Muscle of leg (tissue), 11 donors: ENCODE measurements around the gene FADS3. TPM values are rescaled to one million over a fixed set of nuclear protein-coding genes. Genes with fewer than 3 reads are reported as not detected.

Experiments
- DNase-seq: peaks from one replicate; pipeline ENCODE4 v3.0.0; 2013
- H3K27ac ChIP-seq: one replicate; pipeline ENCODE4 v1.5.1; 2013; ENCODE audit warnings: mild to moderate bottlenecking, low read length, control low read depth
- H3K27me3 ChIP-seq: one replicate; pipeline ENCODE4 v1.6.1; 2013; ENCODE audit warnings: low read length; ENCODE audit not compliant: control insufficient read depth, insufficient read depth
- H3K36me3 ChIP-seq: one replicate; pipeline ENCODE4 v1.6.1; 2013; ENCODE audit warnings: low read length; ENCODE audit not compliant: control insufficient read depth, insufficient read depth
- H3K4me1 ChIP-seq: one replicate; pipeline ENCODE4 v1.6.1; 2013; ENCODE audit warnings: low read length; ENCODE audit not compliant: control insufficient read depth, insufficient read depth
- H3K4me3 ChIP-seq: one replicate; pipeline ENCODE4 v1.5.1; 2013; ENCODE audit warnings: low read length, control low read depth
- H3K9me3 ChIP-seq: replicated peaks from 2 replicates; pipeline ENCODE4 v1.6.1; 2013; ENCODE audit warnings: low read depth, low read length; ENCODE audit not compliant: control insufficient read depth
- WGBS: methylation state at CpG from one replicate; pipeline ENCODE4 v1.1.5; 2013; ENCODE audit warnings: missing lambda C conversion rate; ENCODE audit not compliant: insufficient coverage; 5-methylcytosine and 5-hydroxymethylcytosine counted together
- polyA plus RNA-seq, 8 donors: library from polyadenylated mRNA; unstranded; fragments of 120-200 nt; gene quantifications; one replicate each; pipeline versions ENCODE4 v1.2.1 to v1.2.3, GENCODE V29; 2013; ENCODE audit warnings: inconsistent platforms in 1 of 8, low replicate concordance in 1 of 8; ENCODE audit not compliant: insufficient read length in 8 of 8, insufficient read depth in 1 of 8
- total RNA-seq: library from RNA; stranded (reverse); fragments of 120-200 nt; gene quantifications from one replicate; pipeline ENCODE4 v1.2.4, GENCODE V29; 2013

The FADS3 gene
- total and polyA plus RNA-seq, 9 donors: 30.5 to 43.7 (median 39.4) TPM

DNA sequence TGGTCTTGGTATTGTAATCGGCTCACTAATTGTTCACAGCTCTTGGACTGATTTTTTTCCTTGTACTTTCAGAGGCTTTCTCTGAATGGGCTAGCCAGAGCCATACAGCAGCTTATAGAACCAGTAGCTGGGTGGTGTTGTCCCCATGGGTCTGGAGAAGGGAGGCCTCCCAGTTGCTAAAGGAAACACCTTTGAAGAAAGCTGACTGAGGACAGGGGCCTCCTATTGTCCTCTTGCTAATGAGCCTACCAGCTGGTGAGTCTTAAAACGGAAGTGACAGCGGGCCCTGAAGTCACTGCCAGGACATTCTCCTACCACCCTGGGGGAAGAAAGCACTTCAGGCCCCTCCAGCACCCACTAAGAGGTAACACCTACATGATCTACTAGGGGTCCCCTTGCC lies 9.9 kb downstream of the FADS3 start:
- H3K4me3 ChIP-seq: no peak overlapping the region
- no peaks in the 10 kb centered on the region for H3K9me3 ChIP-seq
- peak overlapping the region; percentile 77 for H3K27ac ChIP-seq
- no peaks in the 10 kb centered on the region for H3K27me3 ChIP-seq
- WGBS: 83% methylated on average over 1 of the region's 3 CpGs
- H3K36me3 ChIP-seq: peaks cover 19% of the 10 kb centered on the region
- H3K4me1 ChIP-seq: peaks cover 38% of the 10 kb centered on the region
- DNase-seq: no peak

- no peak overlapping the region for H3K27ac ChIP-seq
- peaks cover 28% of the 10 kb centered on the region for H3K36me3 ChIP-seq
- H3K4me3 ChIP-seq: no peak overlapping the region
- no peaks in the 10 kb centered on the region for H3K27me3 ChIP-seq
- DNase-seq: no peak
- 71% methylated on average over 3 of the region's 6 CpGs for WGBS
- H3K4me1 ChIP-seq: peaks cover 37% of the 10 kb centered on the region
- H3K9me3 ChIP-seq: no peaks in the 10 kb centered on the region
Observed at GRCh38 chr11:61880454-61880853, 10.9 kb downstream of the FADS3 start.

GRCh38 chr11:61880031-61880430 lies 11.3 kb downstream of the FADS3 start:
- Histone ChIP-seq H3K4me1 (peaks cover 35% of the 10 kb centered on the region), H3K36me3 (peaks cover 29% of the 10 kb centered on the region), H3K4me3 (no peak overlapping the region), H3K27me3 (no peaks in the 10 kb centered on the region), H3K9me3 (no peaks in the 10 kb centered on the region), H3K27ac (no peak overlapping the region)
- 73% methylated on average over 9 of the region's 11 CpGs for WGBS
- no peak for DNase-seq

- WGBS: 83% methylated on average over 3 of the region's 7 CpGs
- no peak overlapping the region for H3K4me3 ChIP-seq
- H3K4me1 ChIP-seq: peaks cover 38% of the 10 kb centered on the region
- no peak for DNase-seq
- no peak overlapping the region for H3K27ac ChIP-seq
- H3K36me3 ChIP-seq: peaks cover 29% of the 10 kb centered on the region
- no peaks in the 10 kb centered on the region for H3K27me3 ChIP-seq
- H3K9me3 ChIP-seq: no peaks in the 10 kb centered on the region
Observed at GRCh38 chr11:61879152-61879551, 12.2 kb downstream of the FADS3 start.

DNA sequence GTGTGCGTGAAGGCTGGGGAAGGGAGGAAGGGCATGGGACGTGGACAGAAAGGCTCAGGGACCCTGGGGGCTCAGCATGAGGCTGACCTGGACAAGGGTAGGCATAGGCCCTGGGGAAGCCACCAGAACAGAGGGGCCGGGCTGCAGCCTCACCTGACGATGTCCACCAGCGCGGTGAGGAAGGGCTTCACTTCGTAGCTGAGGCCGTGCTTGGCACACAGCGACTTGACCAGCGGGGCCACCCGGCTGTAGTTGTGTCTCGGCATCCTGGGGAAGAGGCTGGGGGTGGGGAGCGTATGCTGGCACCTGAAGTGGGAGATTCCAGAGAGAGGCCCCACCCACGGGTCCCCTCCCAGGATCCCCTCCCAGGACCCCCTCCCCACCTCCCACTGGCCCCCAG lies 15.6 kb downstream of the FADS3 start:
- Histone ChIP-seq H3K4me1 (peaks cover 48% of the 10 kb centered on the region), H3K4me3 (no peak overlapping the region), H3K36me3 (peaks cover 29% of the 10 kb centered on the region), H3K9me3 (no peaks in the 10 kb centered on the region), H3K27me3 (no peaks in the 10 kb centered on the region), H3K27ac (no peak overlapping the region)
- DNase-seq: no peak
- 91% methylated on average over 9 of the region's 14 CpGs for WGBS

DNA sequence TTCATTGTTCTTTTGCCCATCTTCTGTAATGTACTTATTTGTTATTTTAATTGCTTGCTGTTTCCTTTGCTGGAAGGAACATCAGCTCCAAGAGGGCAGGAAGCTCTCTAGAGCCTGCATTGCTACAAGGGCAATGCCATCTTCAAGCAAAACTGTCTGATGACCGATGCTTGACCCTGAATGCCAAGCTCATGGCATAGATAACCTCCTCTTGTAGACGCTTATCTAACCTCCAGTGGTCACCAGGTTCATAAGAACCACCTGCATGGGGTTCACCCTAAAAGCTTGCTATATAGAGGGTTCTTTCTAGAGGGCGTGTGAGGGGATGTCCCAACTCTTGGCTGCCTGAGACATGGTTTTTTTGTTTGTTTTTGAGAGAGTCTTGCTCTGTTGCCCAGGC lies 16.5 kb downstream of the FADS3 start:
- peaks cover 29% of the 10 kb centered on the region for H3K36me3 ChIP-seq
- peaks cover 49% of the 10 kb centered on the region for H3K4me1 ChIP-seq
- no peak for DNase-seq
- no peak overlapping the region for H3K4me3 ChIP-seq
- no CpG with 5 or more reads among the region's 3 CpGs for WGBS
- H3K9me3 ChIP-seq: no peaks in the 10 kb centered on the region
- no peak overlapping the region for H3K27ac ChIP-seq
- H3K27me3 ChIP-seq: no peaks in the 10 kb centered on the region

DNA sequence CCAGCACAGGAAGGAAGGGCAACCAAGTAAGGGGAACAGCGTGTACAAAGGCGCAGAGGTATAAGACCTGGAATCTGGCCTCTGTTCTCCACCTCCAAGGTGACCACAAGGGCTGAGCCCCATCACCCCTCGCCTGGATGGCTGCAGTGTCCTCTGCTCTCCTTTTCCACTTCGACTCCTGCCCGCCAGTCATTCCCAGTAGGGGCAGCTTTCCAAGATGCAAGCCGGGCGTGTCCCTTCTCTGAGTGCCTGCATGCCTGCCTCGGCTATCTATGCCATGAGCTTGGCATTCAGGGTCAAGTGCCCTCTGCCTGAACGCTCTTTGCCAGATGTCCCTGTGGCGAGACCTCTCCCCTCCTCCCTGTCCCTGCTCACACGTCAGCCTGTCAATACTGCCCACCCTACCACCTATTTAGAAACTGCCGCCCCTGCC lies 17.0 kb downstream of the FADS3 start:
- Histone ChIP-seq H3K36me3 (peaks cover 29% of the 10 kb centered on the region), H3K9me3 (no peaks in the 10 kb centered on the region), H3K27ac (peak overlapping the region; percentile 55), H3K27me3 (no peaks in the 10 kb centered on the region), H3K4me3 (no peak overlapping the region), H3K4me1 (peaks cover 44% of the 10 kb centered on the region)
- DNase-seq: peak; percentile 60
- 73% methylated on average over 9 of the region's 12 CpGs for WGBS

DNA sequence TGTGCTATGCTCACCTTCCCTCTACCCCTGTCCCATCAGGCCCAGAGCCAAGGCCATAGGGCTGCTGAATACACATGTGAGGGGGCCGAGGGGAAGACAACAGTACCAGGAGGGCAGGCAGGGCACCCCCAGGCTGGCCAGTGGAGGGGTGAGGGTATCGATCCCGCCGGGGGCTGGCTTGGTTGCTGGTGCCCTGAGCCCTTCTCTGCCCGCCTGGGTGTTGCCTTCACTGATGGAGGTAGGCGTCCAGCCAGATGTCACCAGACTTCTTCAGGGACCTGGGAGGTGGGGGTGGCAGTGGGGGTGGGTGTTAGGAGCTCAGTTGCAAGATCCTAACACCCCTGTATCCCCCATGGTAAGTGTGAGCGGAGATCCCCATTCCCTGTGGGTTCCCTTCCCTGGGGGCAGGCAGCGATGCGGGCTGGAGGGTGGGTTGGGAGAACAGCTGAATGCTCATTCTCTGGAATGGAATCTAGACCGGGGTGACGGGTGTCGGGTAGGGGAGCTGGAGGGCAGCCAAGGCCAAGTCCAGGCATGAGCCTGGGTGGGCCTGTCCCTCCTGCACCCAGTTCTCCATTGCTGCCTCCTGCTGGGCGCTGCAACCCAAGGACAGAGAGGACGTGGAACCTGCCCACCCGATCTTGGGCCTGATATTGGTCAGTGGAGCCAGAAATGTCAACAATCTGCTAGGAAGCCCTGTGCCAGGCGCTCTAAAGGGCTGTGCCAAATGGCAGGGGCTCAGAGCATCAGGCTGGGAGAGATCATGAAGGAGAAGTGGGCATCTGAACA lies 17.6 kb downstream of the FADS3 start:
- WGBS: 67% methylated on average over 7 of the region's 16 CpGs
- DNase-seq: no peak
- H3K4me3 ChIP-seq: no peak overlapping the region
- H3K27ac ChIP-seq: peak overlapping the region; percentile 55
- no peaks in the 10 kb centered on the region for H3K27me3 ChIP-seq
- H3K4me1 ChIP-seq: peaks cover 42% of the 10 kb centered on the region
- no peaks in the 10 kb centered on the region for H3K9me3 ChIP-seq
- peaks cover 26% of the 10 kb centered on the region for H3K36me3 ChIP-seq

GRCh38 chr11:61872935-61873565 lies 18.3 kb downstream of the FADS3 start:
- peaks cover 19% of the 10 kb centered on the region for H3K36me3 ChIP-seq
- no peak for DNase-seq
- peaks cover 42% of the 10 kb centered on the region for H3K4me1 ChIP-seq
- H3K9me3 ChIP-seq: no peaks in the 10 kb centered on the region
- WGBS: 82% methylated on average over 12 of the region's 20 CpGs
- H3K27ac ChIP-seq: no peak overlapping the region
- no peak overlapping the region for H3K4me3 ChIP-seq
- H3K27me3 ChIP-seq: no peaks in the 10 kb centered on the region

DNA sequence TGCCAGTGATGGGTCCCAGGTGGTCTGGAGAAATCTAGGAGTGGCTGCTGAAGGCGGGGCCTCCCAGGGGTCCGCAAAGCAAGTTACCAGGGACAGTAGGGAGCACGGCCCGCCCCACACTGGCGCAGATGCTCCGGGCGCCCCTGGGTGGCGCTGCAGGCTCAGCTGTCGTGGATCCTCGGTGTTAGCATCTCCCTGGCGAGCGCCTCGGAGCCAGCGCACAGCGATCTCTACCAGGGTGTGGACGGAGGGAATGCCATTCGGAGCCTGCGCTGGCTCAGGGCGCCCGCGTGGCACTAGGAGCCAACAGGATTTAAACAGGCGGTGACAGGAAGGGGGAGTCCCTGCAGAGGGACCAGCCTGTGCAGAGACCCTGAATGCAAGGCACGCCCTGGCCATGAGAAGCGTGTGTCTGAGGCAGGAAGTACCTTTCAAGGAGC lies 20.2 kb downstream of the FADS3 start:
- Histone ChIP-seq H3K27ac (peak overlapping the region; percentile 43), H3K27me3 (no peaks in the 10 kb centered on the region), H3K9me3 (no peaks in the 10 kb centered on the region), H3K4me1 (peaks cover 42% of the 10 kb centered on the region), H3K4me3 (no peak overlapping the region), H3K36me3 (peaks cover 9% of the 10 kb centered on the region)
- 1% methylated on average over 18 of the region's 24 CpGs for WGBS
- DNase-seq: peak; percentile 83
